SH-SY5Y (cell line): ENCODE results near the gene GAD2.

Source experiments
- GATA2 ChIP-seq: IDR thresholded peaks from 2 replicates; pipeline ENCODE4 v1.6.1; 2011; ENCODE audit warnings: mild to moderate bottlenecking, low read depth, low read length
- GATA3 ChIP-seq: IDR thresholded peaks from 2 replicates; pipeline ENCODE4 v1.6.1; 2011; ENCODE audit warnings: low read depth, mild to moderate bottlenecking, low read length, moderate library complexity

DNA sequence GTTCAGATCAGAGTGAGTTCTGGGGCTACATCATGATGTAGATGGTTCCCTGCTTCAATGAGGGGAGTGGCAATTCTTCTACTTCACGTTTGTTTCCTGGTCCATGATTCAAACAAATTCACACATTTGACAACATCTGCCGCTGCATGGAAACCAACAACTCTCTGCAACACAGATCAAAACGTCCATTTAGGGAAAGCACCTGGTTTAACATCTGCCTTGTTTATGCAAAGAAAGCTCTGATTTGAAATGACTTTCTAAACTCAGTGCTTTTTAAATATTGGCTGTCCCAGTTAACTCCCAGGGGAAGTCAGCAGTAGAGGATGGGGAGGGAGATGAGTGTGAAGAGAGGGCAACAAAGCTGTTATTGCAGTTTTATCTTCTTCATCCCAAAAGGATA, 93.8 kb downstream of the GAD2 start:
- TF ChIP-seq GATA3 (no peak), GATA2 (no peak)
